ENCODE results near the gene NLRX1. TPM values are rescaled to one million over a fixed set of nuclear protein-coding genes. Genes with fewer than 3 reads are reported as not detected.
"Not testable (repeated sequence)": the region's sequence is repeated elsewhere in the genome, so short reads cannot be mapped to it uniquely, and the experiment has no call there.

The NLRX1 gene
- total RNA-seq, 1 donor from 2014 or later, result 1.7 TPM

- Mint-ChIP-seq H3K4me3 (ENCODE audit: unreplicated experiment) (no peak overlapping the region), H3K4me1 (ENCODE audit: low read depth, unreplicated experiment) (peaks cover 4% of the 10 kb centered on the region), H3K36me3 (ENCODE audit: unreplicated experiment) (no peaks in the 10 kb centered on the region), H3K9me3 (ENCODE audit: unreplicated experiment) (peaks cover 3% of the 10 kb centered on the region), H3K27ac (ENCODE audit: unreplicated experiment) (no peak overlapping the region), H3K27me3 (ENCODE audit: unreplicated experiment) (peaks cover 5% of the 10 kb centered on the region)
- no peak for DNase-seq
- no peak for TF ChIP-seq CTCF (IDR thresholded peaks at IDR 0.05; ENCODE audit: partially characterized antibody, unreplicated experiment)
Observed at GRCh38 chr11:119210050-119210449, 41.5 kb downstream of the NLRX1 start.

- Mint-ChIP-seq H3K4me3 (ENCODE audit: unreplicated experiment) (no peak overlapping the region), H3K9me3 (ENCODE audit: unreplicated experiment) (no peaks in the 10 kb centered on the region), H3K27me3 (ENCODE audit: unreplicated experiment) (peaks cover 1% of the 10 kb centered on the region), H3K27ac (ENCODE audit: unreplicated experiment) (no peak overlapping the region), H3K36me3 (ENCODE audit: unreplicated experiment) (no peaks in the 10 kb centered on the region), H3K4me1 (ENCODE audit: low read depth, unreplicated experiment) (peaks cover 3% of the 10 kb centered on the region)
- no peak for TF ChIP-seq CTCF (IDR thresholded peaks at IDR 0.05; ENCODE audit: partially characterized antibody, unreplicated experiment)
- DNase-seq, result no peak
Observed at GRCh38 chr11:119218141-119218878, 49.8 kb downstream of the NLRX1 start.

- no peaks in the 10 kb centered on the region for H3K9me3 Mint-ChIP-seq (ENCODE audit: unreplicated experiment)
- DNase-seq, result no peak
- H3K36me3 Mint-ChIP-seq (ENCODE audit: unreplicated experiment), result no peaks in the 10 kb centered on the region
- H3K4me3 Mint-ChIP-seq (ENCODE audit: unreplicated experiment), result no peak overlapping the region
- H3K27ac Mint-ChIP-seq (ENCODE audit: unreplicated experiment), result no peak overlapping the region
- H3K4me1 Mint-ChIP-seq (ENCODE audit: low read depth, unreplicated experiment), result peaks cover 3% of the 10 kb centered on the region
- no peak for TF ChIP-seq CTCF (IDR thresholded peaks at IDR 0.05; ENCODE audit: partially characterized antibody, unreplicated experiment)
- H3K27me3 Mint-ChIP-seq (ENCODE audit: unreplicated experiment), result no peaks in the 10 kb centered on the region
Observed at GRCh38 chr11:119222308-119222707, 53.8 kb downstream of the NLRX1 start.

GRCh38 chr11:119222891-119223290, 54.4 kb downstream of the NLRX1 start:
- Mint-ChIP-seq H3K36me3 (ENCODE audit: unreplicated experiment) (no peaks in the 10 kb centered on the region), H3K4me1 (ENCODE audit: low read depth, unreplicated experiment) (peaks cover 3% of the 10 kb centered on the region), H3K27ac (ENCODE audit: unreplicated experiment) (no peak overlapping the region), H3K27me3 (ENCODE audit: unreplicated experiment) (no peaks in the 10 kb centered on the region), H3K4me3 (ENCODE audit: unreplicated experiment) (no peak overlapping the region), H3K9me3 (ENCODE audit: unreplicated experiment) (no peaks in the 10 kb centered on the region)
- no peak for DNase-seq
- no peak for TF ChIP-seq CTCF (IDR thresholded peaks at IDR 0.05; ENCODE audit: partially characterized antibody, unreplicated experiment)

- TF ChIP-seq CTCF (IDR thresholded peaks at IDR 0.05; ENCODE audit: partially characterized antibody, unreplicated experiment), result no peak
- peaks cover 3% of the 10 kb centered on the region for H3K4me1 Mint-ChIP-seq (ENCODE audit: low read depth, unreplicated experiment)
- no peak overlapping the region for H3K27ac Mint-ChIP-seq (ENCODE audit: unreplicated experiment)
- H3K27me3 Mint-ChIP-seq (ENCODE audit: unreplicated experiment), result no peaks in the 10 kb centered on the region
- no peaks in the 10 kb centered on the region for H3K36me3 Mint-ChIP-seq (ENCODE audit: unreplicated experiment)
- H3K4me3 Mint-ChIP-seq (ENCODE audit: unreplicated experiment), result no peak overlapping the region
- DNase-seq, result no peak
- H3K9me3 Mint-ChIP-seq (ENCODE audit: unreplicated experiment), result no peaks in the 10 kb centered on the region
Observed at GRCh38 chr11:119223856-119224255, 55.3 kb downstream of the NLRX1 start.

- not testable (repeated sequence) for H3K4me3 Mint-ChIP-seq (ENCODE audit: unreplicated experiment); H3K27ac Mint-ChIP-seq (ENCODE audit: unreplicated experiment); H3K4me1 Mint-ChIP-seq (ENCODE audit: low read depth, unreplicated experiment); H3K36me3 Mint-ChIP-seq (ENCODE audit: unreplicated experiment); DNase-seq; H3K27me3 Mint-ChIP-seq (ENCODE audit: unreplicated experiment); H3K9me3 Mint-ChIP-seq (ENCODE audit: unreplicated experiment)
Observed at GRCh38 chr11:119228535-119229287, 60.2 kb downstream of the NLRX1 start.

Data from glutamatergic neuron (in vitro differentiated cells).